Trophoblast cell (in vitro differentiated cells and primary cell): Measurements from ENCODE around the gene ZBTB40.

Experiments
- DNase-seq, 2 donors: peaks; one replicate each; pipeline ENCODE4 v3.0.0-alpha.2; 2016
- H2AFZ ChIP-seq: 2 replicates; pipeline ENCODE4 v1.6.1; 2013; ENCODE audit warnings: low read length, moderate library complexity, mild to moderate bottlenecking; ENCODE audit not compliant: insufficient read depth, poor library complexity
- H2AK5ac ChIP-seq: 2 replicates; pipeline ENCODE4 v1.6.1; 2013; ENCODE audit warnings: mild to moderate bottlenecking, low read length
- H2BK120ac ChIP-seq: 2 replicates; pipeline ENCODE4 v1.6.1; 2013; ENCODE audit warnings: low read length, mild to moderate bottlenecking, moderate library complexity; ENCODE audit not compliant: insufficient read depth, poor library complexity
- H2BK12ac ChIP-seq: 2 replicates; pipeline ENCODE4 v1.6.1; 2013; ENCODE audit warnings: mild to moderate bottlenecking, low read length, moderate library complexity
- H2BK5ac ChIP-seq: 2 replicates; pipeline ENCODE4 v1.6.1; 2013; ENCODE audit warnings: low read length, low read depth, moderate library complexity, mild to moderate bottlenecking; ENCODE audit not compliant: poor library complexity
- H3K14ac ChIP-seq: 2 replicates; pipeline ENCODE4 v1.6.1; 2013; ENCODE audit warnings: mild to moderate bottlenecking, low read length
- H3K18ac ChIP-seq: 2 replicates; pipeline ENCODE4 v1.6.1; 2013; ENCODE audit warnings: mild to moderate bottlenecking, low read length
- H3K23ac ChIP-seq: 2 replicates; pipeline ENCODE4 v1.6.1; 2013; ENCODE audit warnings: low read length
- H3K27ac ChIP-seq: 2 replicates; pipeline ENCODE4 v1.5.1; 2013; ENCODE audit warnings: low read depth, mild to moderate bottlenecking, inconsistent platforms, low read length, moderate library complexity
- H3K27me3 ChIP-seq: 2 replicates; pipeline ENCODE4 v1.6.1; 2013; ENCODE audit warnings: inconsistent platforms, mild to moderate bottlenecking, low read length, moderate library complexity; ENCODE audit not compliant: insufficient read depth
- H3K36me3 ChIP-seq, 2 experiments: 1 replicate in 1 of 2; 2 replicates in 1 of 2; pipeline ENCODE4 v1.6.1; 2013; ENCODE audit warnings: low read length in 2 of 2, mild to moderate bottlenecking in 2 of 2, moderate library complexity in 1 of 2; ENCODE audit not compliant: insufficient read depth in 2 of 2, control insufficient read depth in 1 of 2
- H3K4ac ChIP-seq: 2 replicates; pipeline ENCODE4 v1.6.1; 2013; ENCODE audit warnings: low read depth, mild to moderate bottlenecking, low read length, moderate library complexity
- H3K4me1 ChIP-seq, 2 experiments: 1 replicate in 1 of 2; 2 replicates in 1 of 2; pipeline ENCODE4 v1.6.1; 2013; ENCODE audit warnings: low read length in 2 of 2, mild to moderate bottlenecking in 2 of 2, moderate library complexity in 1 of 2; ENCODE audit not compliant: insufficient read depth in 2 of 2, control insufficient read depth in 1 of 2
- H3K4me2 ChIP-seq: 2 replicates; pipeline ENCODE4 v1.6.1; 2013; ENCODE audit warnings: inconsistent platforms, mild to moderate bottlenecking, low read length, moderate library complexity
- H3K4me3 ChIP-seq: 2 replicates; pipeline ENCODE4 v1.5.1; 2013; ENCODE audit warnings: mild to moderate bottlenecking, low read depth, low read length, inconsistent platforms
- H3K79me1 ChIP-seq: one replicate; pipeline ENCODE4 v1.6.1; 2013; ENCODE audit warnings: low read length
- H3K79me2 ChIP-seq: 2 replicates; pipeline ENCODE4 v1.6.1; 2013; ENCODE audit warnings: low read length, mild to moderate bottlenecking; ENCODE audit not compliant: control insufficient read depth, insufficient read depth, poor library complexity
- H3K9ac ChIP-seq: 2 replicates; pipeline ENCODE4 v1.6.1; 2013; ENCODE audit warnings: mild to moderate bottlenecking, low read length
- H3K9me3 ChIP-seq: 2 replicates; pipeline ENCODE4 v1.6.1; 2013; ENCODE audit warnings: low read depth, mild to moderate bottlenecking, control low read depth, inconsistent platforms, low read length; ENCODE audit not compliant: insufficient read depth
- H4K12ac ChIP-seq: 2 replicates; pipeline ENCODE4 v1.6.1; 2013; ENCODE audit warnings: low read depth, mild to moderate bottlenecking, low read length, moderate library complexity
- H4K8ac ChIP-seq: 2 replicates; pipeline ENCODE4 v1.6.1; 2013; ENCODE audit warnings: low read depth, mild to moderate bottlenecking, low read length, moderate library complexity
- H4K91ac ChIP-seq: one replicate; pipeline ENCODE4 v1.6.1; 2013; ENCODE audit warnings: low read depth, mild to moderate bottlenecking, low read length, moderate library complexity
- WGBS: extraction: QIAGEN DNeasy Blood & Tissue Kit; methylation state at CpG from one replicate; pipeline ENCODE4 v1.1.7; 2013; ENCODE audit warnings: missing lambda C conversion rate; ENCODE audit not compliant: insufficient read length, insufficient coverage; ENCODE audit errors: extremely low coverage; 5-methylcytosine and 5-hydroxymethylcytosine counted together

Gene ZBTB40

GRCh38 chr1:22494943-22495579, 43.4 kb downstream of the ZBTB40 start:
- H3K23ac ChIP-seq = no peak overlapping the region
- no peak overlapping the region for H3K18ac ChIP-seq
- H3K79me1 ChIP-seq = no peaks in the 10 kb centered on the region
- H3K4ac ChIP-seq = no peak overlapping the region
- H3K4me1 ChIP-seq = no peaks in the 10 kb centered on the region
- H2BK120ac ChIP-seq = no peak overlapping the region
- no peak overlapping the region for H4K12ac ChIP-seq
- H3K4me3 ChIP-seq = no peak overlapping the region
- H3K36me3 ChIP-seq = peaks cover 2 to 10% of the 10 kb centered on the region in 2 experiments
- no peak overlapping the region for H2BK12ac ChIP-seq
- DNase-seq = no peak
- no peak overlapping the region for H3K27ac ChIP-seq
- H3K9me3 ChIP-seq = no peaks in the 10 kb centered on the region
- H3K9ac ChIP-seq = no peak overlapping the region
- no peaks in the 10 kb centered on the region for H3K79me2 ChIP-seq
- no peak overlapping the region for H2AFZ ChIP-seq
- no peak overlapping the region for H4K8ac ChIP-seq
- H3K14ac ChIP-seq = no peak overlapping the region
- H3K27me3 ChIP-seq = no peaks in the 10 kb centered on the region
- no peak overlapping the region for H2AK5ac ChIP-seq
- H4K91ac ChIP-seq = no peak overlapping the region
- WGBS = no CpG with 5 or more reads among the region's 6 CpGs
- no peak overlapping the region for H2BK5ac ChIP-seq
- no peak overlapping the region for H3K4me2 ChIP-seq

- no peak overlapping the region for H4K8ac ChIP-seq
- H2AFZ ChIP-seq = no peak overlapping the region
- H3K18ac ChIP-seq = no peak overlapping the region
- no peak overlapping the region for H3K14ac ChIP-seq
- H3K9ac ChIP-seq = no peak overlapping the region
- DNase-seq = no peak
- no peaks in the 10 kb centered on the region for H3K79me2 ChIP-seq
- no peak overlapping the region for H2BK12ac ChIP-seq
- no peaks in the 10 kb centered on the region for H3K27me3 ChIP-seq
- H3K4ac ChIP-seq = no peak overlapping the region
- WGBS = no CpG with 5 or more reads among the region's 7 CpGs
- peaks cover 4 to 10% of the 10 kb centered on the region in 2 experiments for H3K36me3 ChIP-seq
- no peak overlapping the region for H2BK5ac ChIP-seq
- H3K23ac ChIP-seq = no peak overlapping the region
- no peaks in the 10 kb centered on the region for H3K9me3 ChIP-seq
- H3K4me3 ChIP-seq = no peak overlapping the region
- H4K12ac ChIP-seq = no peak overlapping the region
- no peak overlapping the region for H2AK5ac ChIP-seq
- H3K4me2 ChIP-seq = no peak overlapping the region
- no peak overlapping the region for H4K91ac ChIP-seq
- H3K4me1 ChIP-seq = peaks cover 0 to 3% of the 10 kb centered on the region in 2 experiments
- no peak overlapping the region for H3K27ac ChIP-seq
- H3K79me1 ChIP-seq = no peaks in the 10 kb centered on the region
- no peak overlapping the region for H2BK120ac ChIP-seq
Observed at GRCh38 chr1:22496536-22497160, 45.0 kb downstream of the ZBTB40 start.

DNA sequence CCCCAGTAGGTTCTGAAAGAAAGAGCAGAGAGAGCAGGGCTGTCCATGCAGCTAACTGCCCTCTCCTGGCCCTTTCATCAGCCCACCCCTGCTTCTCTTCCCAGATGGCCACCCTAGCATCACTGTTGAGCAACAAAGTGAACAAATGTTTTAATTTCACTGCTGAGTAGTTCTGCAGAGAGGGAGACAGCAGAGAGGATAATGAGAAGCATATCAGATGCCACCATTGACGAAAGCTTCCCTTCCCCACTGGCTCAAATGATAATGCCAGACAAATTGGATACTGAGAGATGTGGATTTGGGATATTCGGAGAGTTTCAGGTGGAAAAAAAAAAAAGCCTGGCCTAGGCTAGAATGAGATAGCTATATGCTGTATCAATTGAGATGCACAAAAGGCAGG, 46.8 kb downstream of the ZBTB40 start:
- H2BK5ac ChIP-seq = no peak overlapping the region
- H3K79me1 ChIP-seq = no peaks in the 10 kb centered on the region
- H2BK120ac ChIP-seq = no peak overlapping the region
- H3K14ac ChIP-seq = no peak overlapping the region
- WGBS = no CpG with 5 or more reads among the region's 2 CpGs
- no peaks in the 10 kb centered on the region for H3K9me3 ChIP-seq
- peaks cover 0 to 3% of the 10 kb centered on the region in 2 experiments for H3K4me1 ChIP-seq
- H4K12ac ChIP-seq = no peak overlapping the region
- H3K18ac ChIP-seq = no peak overlapping the region
- no peak overlapping the region for H3K4me2 ChIP-seq
- no peak overlapping the region for H3K4me3 ChIP-seq
- H3K9ac ChIP-seq = no peak overlapping the region
- DNase-seq = no peak
- no peak overlapping the region for H4K8ac ChIP-seq
- H3K79me2 ChIP-seq = no peaks in the 10 kb centered on the region
- H3K4ac ChIP-seq = no peak overlapping the region
- H2AK5ac ChIP-seq = no peak overlapping the region
- H2BK12ac ChIP-seq = no peak overlapping the region
- H4K91ac ChIP-seq = no peak overlapping the region
- no peaks in the 10 kb centered on the region for H3K27me3 ChIP-seq
- H3K27ac ChIP-seq = no peak overlapping the region
- H2AFZ ChIP-seq = no peak overlapping the region
- peaks cover 5 to 12% of the 10 kb centered on the region in 2 experiments for H3K36me3 ChIP-seq
- no peak overlapping the region for H3K23ac ChIP-seq

GRCh38 chr1:22500058-22500457, 48.4 kb downstream of the ZBTB40 start:
- H3K27me3 ChIP-seq = no peaks in the 10 kb centered on the region
- H2BK120ac ChIP-seq = no peak overlapping the region
- H3K9me3 ChIP-seq = no peaks in the 10 kb centered on the region
- DNase-seq = no peak
- no peak overlapping the region for H3K14ac ChIP-seq
- no peak overlapping the region for H3K4me2 ChIP-seq
- no peak overlapping the region for H4K8ac ChIP-seq
- no peak overlapping the region for H4K91ac ChIP-seq
- no CpG with 5 or more reads among the region's 4 CpGs for WGBS
- no peak overlapping the region for H3K27ac ChIP-seq
- no peak overlapping the region for H2AFZ ChIP-seq
- no peak overlapping the region for H3K4me3 ChIP-seq
- no peaks in the 10 kb centered on the region for H3K79me1 ChIP-seq
- H3K4ac ChIP-seq = no peak overlapping the region
- no peaks in the 10 kb centered on the region for H3K79me2 ChIP-seq
- H3K9ac ChIP-seq = no peak overlapping the region
- no peak overlapping the region for H2BK12ac ChIP-seq
- H3K18ac ChIP-seq = no peak overlapping the region
- no peak overlapping the region for H2BK5ac ChIP-seq
- H3K36me3 ChIP-seq = peaks cover 5 to 12% of the 10 kb centered on the region in 2 experiments
- H3K4me1 ChIP-seq = peaks cover 0 to 3% of the 10 kb centered on the region in 2 experiments
- H4K12ac ChIP-seq = no peak overlapping the region
- H3K23ac ChIP-seq = no peak overlapping the region
- no peak overlapping the region for H2AK5ac ChIP-seq
